ENCODE results near the gene HBG1. TPM values are rescaled to one million over a fixed set of nuclear protein-coding genes. Genes with fewer than 3 reads are reported as not detected.

The HBG1 gene
- total and polyA plus RNA-seq, 2 donors (not counting 3 experiments of a cell fraction or from before 2014, with no cell fraction given): 0.72 TPM; not detected in 1

GRCh38 chr11:5281596-5281995 lies 31.9 kb upstream of the HBG1 start:
- no peaks in the 10 kb centered on the region for H3K9me1 ChIP-seq (replicated peaks; ENCODE audit: control insufficient read depth, extremely low read depth, insufficient read depth, low read length)
- no peak for DNase-seq (ENCODE audit: low read depth, low spot score)
- no peak overlapping the region for H3K4me2 ChIP-seq (ENCODE audit: insufficient read depth, low read length)
- H3K36me3 ChIP-seq (ENCODE audit: control insufficient read depth in 2 of 2, extremely low read depth in 1 of 2, insufficient read depth in 2 of 2, low read length in 2 of 2): no peaks in the 10 kb centered on the region
- no peak overlapping the region for H3K27ac ChIP-seq (ENCODE audit: insufficient read depth, low read depth, low read length)
- H4K20me1 ChIP-seq (replicated peaks; ENCODE audit: control insufficient read depth, extremely low read depth, insufficient read depth, low read length): no peaks in the 10 kb centered on the region
- H3K4me3 ChIP-seq (replicated peaks in 1 of 3; ENCODE audit: insufficient read depth in 1 of 3, low read depth in 1 of 3, low read length in 3 of 3): no peak overlapping the region
- intact Hi-C loops (cut with micrococcal nuclease): no loop called here
- H2AFZ ChIP-seq (ENCODE audit: low read depth, low read length): no peak overlapping the region
- peaks cover 11% of the 10 kb centered on the region for H3K4me1 ChIP-seq (ENCODE audit: control insufficient read depth, extremely low read depth, insufficient read depth, low read length)
- TF ChIP-seq POLR2AphosphoS5 (IDR thresholded peaks at IDR 0.05; ENCODE audit: insufficient read depth, low read depth, low read length): no peak
- no peak for TF ChIP-seq FOS (IDR thresholded peaks at IDR 0.05; ENCODE audit: borderline replicate concordance, insufficient read depth, low read length)
- TF ChIP-seq, protein P1, sequence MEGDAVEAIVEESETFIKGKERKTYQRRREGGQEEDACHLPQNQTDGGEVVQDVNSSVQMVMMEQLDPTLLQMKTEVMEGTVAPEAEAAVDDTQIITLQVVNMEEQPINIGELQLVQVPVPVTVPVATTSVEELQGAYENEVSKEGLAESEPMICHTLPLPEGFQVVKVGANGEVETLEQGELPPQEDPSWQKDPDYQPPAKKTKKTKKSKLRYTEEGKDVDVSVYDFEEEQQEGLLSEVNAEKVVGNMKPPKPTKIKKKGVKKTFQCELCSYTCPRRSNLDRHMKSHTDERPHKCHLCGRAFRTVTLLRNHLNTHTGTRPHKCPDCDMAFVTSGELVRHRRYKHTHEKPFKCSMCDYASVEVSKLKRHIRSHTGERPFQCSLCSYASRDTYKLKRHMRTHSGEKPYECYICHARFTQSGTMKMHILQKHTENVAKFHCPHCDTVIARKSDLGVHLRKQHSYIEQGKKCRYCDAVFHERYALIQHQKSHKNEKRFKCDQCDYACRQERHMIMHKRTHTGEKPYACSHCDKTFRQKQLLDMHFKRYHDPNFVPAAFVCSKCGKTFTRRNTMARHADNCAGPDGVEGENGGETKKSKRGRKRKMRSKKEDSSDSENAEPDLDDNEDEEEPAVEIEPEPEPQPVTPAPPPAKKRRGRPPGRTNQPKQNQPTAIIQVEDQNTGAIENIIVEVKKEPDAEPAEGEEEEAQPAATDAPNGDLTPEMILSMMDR (IDR thresholded peaks at IDR 0.05; ENCODE audit: extremely low read depth in 1 of 2, insufficient read depth in 1 of 2, low read depth in 1 of 2, low read length in 2 of 2): no peak
- TF ChIP-seq GATA2 (IDR thresholded peaks at IDR 0.05; ENCODE audit: insufficient read depth, insufficient read length, low read depth, low read length): no peak
- TF ChIP-seq JUN (IDR thresholded peaks at IDR 0.05; ENCODE audit: borderline replicate concordance, insufficient read depth, insufficient read length, low read depth): no peak
- no peak for TF ChIP-seq POLR2A (IDR thresholded peaks at IDR 0.05; ENCODE audit: low read depth, low read length)
- no peak for TF ChIP-seq EZH2 (IDR thresholded peaks at IDR 0.05; ENCODE audit: borderline replicate concordance, low read depth, low read length, severe bottlenecking)
- TF ChIP-seq, protein P2, sequence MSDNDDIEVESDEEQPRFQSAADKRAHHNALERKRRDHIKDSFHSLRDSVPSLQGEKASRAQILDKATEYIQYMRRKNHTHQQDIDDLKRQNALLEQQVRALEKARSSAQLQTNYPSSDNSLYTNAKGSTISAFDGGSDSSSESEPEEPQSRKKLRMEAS (IDR thresholded peaks at IDR 0.05; ENCODE audit: insufficient read depth, insufficient read length): no peak
- no peak for TF ChIP-seq MYC (IDR thresholded peaks at IDR 0.05; ENCODE audit: low read depth, low read length)
- CTCF ChIA-PET: interaction anchor here (1.3 to 1.6 kb wide), 2 partner anchors 15 to 83 kb away, joined by 4 to 5 read pairs; no protein-coding TSS in a partner anchor
- BruUV-seq (replicated peaks): no TSS peak
- no peak for FAIRE-seq
- H3K79me2 ChIP-seq (ENCODE audit: control insufficient read depth, insufficient read depth, low read length): no peaks in the 10 kb centered on the region
- H3K9ac ChIP-seq (replicated peaks; ENCODE audit: extremely low read depth, insufficient read depth, low read length): no peak overlapping the region
- dilution Hi-C loops (cut with MboI; ENCODE audit: extremely low pct_ligation_motif_present, low sequenced_read_pairs): no loop called here
- no peaks in the 10 kb centered on the region for H3K9me3 ChIP-seq (replicated peaks; ENCODE audit: control insufficient read depth, insufficient read depth, low read length)
- no peaks in the 10 kb centered on the region for H3K27me3 ChIP-seq (ENCODE audit: control insufficient read depth in 2 of 2, insufficient read depth in 2 of 2, low read length in 2 of 2)
- POLR2A ChIA-PET: no interaction called here

All from endothelial cell of umbilical vein (primary cell).